Kidney capillary endothelial cell (primary cell): ENCODE data around the gene NKAPL.
A peak's percentile ranks its signal among the peaks of the same experiment; 100 is the strongest.

Experiments used
- DNase-seq: peaks from one replicate; pipeline ENCODE4 v3.0.0-alpha.2; 2018; ENCODE audit warnings: low spot score

The NKAPL gene

DNA sequence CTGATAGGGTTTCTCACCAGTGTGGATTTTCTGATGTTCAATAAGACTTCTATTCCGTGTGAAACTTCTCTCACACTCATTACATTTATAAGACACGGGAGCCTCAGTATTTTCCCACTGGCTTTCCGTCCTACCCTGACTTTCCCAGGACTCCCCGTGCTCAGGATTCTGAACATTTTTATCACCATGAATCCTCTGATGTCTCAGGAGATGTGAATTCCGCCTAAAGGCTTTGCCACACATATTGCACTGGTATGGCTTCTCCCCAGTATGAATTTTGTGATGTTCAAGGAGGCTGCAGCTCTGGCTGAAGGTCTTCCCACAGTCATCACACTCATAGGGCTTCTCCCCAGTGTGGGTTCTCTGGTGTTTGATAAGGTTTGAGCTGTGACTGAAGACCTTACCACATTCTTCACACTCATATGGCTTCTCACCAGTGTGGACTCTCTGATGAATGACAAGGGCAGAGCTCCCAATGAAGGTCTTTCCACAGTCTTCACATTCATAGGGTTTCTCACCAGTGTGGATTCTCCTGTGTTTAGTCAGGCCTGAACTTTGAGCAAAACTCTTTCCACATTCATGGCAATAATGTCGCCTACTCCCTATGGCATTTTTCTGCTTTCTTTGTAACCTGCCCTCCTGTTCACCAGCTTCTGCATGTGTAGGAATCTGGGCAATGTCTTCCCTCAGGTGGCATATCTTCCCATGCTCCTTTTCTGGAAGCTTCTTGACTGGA, 13.7 kb upstream of the NKAPL start:
- DNase-seq = no peak

DNA sequence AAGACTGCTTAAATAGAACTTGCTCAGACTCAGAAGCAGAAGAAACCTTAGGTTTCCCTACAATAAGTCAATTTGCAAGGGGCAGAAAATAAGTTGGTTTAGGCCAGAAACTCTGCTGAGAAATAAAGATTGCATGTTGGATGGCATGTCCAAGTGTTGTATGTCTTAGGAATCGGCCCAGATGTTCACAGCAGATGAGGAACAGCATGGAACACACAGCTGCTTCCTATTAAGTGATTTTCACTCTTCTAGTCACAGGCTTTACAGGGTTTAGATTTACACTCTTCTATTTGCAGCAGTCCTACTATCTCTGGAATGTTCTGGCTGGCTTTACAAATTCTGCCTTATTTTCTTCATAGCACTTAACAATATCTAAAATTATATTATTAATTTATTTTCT, 10.2 kb upstream of the NKAPL start:
- DNase-seq = no peak

DNA sequence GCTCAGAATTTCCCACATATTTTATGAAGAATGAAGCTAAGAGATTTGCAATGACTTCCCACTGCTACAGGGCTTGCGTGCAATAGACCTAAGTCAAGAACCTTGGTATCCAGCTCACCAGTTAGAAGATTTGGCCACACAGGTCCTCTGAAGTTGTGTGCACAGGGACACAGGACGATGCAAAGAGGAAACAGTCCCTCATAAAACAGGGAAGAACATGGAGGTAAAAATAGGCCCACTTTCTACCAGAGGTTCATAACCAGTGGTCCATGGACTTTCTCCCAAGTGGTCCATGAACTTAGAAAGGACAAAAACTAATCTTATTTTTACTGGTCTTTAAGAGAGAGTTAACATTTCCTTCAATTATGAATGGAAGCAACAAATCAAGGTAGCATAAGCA, 8.3 kb upstream of the NKAPL start:
- no peak for DNase-seq

DNA sequence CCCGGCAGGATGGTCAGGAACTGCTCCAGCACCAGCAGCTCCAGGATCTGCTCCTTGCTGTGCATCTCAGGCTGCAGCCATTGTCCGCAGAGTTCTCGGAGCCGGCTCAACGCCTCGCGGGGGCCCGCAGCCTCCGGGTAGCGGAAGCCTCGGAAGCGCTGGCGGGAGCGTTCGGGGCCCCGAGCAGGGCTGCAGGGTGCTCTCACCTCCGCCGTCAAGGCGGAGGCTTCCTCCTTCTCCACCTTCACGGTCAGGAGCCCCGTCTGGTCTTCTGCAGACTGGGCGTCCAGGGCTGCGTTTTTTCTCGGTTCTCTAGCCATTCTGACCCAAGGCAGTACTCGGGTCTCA, 7.5 kb upstream of the NKAPL start:
- no peak for DNase-seq

DNA sequence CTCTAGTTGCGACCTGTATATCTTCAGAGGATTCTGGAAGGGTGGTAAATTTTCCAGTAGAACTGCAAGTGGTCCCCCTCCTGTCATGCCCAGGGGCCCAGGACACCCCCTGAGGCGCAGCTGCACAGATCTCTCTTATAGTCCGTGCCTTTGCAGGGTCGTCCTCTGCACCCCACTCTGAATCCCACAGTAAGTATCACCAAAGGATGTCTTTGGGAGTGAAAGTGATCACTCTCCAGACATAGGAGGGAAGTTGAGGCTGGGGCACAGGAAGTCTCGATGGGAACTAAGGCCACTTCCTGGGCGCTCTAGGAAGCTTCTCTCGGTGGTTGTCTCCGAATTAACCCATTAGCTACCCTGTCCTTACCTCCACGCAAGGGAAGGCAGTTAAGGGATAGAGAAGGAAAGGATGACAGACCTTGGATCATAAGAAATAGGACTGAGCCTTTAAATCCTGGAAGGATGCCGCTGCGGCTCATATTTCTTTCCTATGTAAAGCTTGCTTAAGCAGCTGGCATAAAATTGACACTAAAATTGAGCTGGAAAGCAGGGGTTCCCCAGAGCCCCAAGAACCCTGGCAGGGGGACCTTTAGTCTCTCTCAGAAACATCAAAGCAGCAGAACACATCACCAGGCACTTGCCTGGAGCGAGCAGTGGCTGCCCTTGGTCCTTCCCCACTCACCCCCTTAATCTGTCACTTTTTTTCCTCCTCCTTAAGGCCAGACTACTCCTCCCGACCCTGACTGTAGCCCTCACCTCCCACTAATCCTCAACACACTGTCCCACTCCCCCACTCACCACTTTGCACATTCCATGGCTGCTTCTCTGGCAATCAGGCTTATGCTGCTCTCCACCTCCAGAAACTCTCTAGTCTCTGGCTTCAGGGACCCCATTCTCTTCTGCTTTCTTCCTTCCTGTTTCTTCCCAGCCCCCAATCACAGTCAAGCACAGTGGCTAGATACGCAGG, 6.8 kb upstream of the NKAPL start, which contains the start of gene ZKSCAN4:
Gene ZKSCAN4 (minus strand): TSS at position 261 of the 967 bp plus-strand sequence. CDS start 289 bp downstream, outside the sequence.
- DNase-seq = peak; percentile 77

DNA sequence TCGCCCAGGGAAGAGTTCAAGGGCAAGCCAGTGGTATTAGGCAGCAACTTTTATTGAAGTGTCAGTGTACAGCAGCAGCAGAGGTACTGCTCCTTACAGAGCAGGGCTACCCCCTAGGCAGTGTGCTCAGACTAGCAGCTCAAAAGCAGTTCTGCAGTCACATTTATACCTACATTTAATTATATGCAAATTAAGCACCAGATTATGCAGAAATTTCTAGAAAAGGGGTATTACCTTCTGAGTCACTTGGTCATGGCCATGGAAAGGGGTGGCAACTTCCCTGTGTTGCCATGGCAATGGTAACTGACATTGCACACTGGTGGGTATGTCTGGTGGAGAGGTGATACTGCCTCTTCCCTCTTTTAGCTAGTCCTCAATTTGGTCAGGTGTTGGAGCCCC, 5.0 kb upstream of the NKAPL start:
- DNase-seq = no peak

DNA sequence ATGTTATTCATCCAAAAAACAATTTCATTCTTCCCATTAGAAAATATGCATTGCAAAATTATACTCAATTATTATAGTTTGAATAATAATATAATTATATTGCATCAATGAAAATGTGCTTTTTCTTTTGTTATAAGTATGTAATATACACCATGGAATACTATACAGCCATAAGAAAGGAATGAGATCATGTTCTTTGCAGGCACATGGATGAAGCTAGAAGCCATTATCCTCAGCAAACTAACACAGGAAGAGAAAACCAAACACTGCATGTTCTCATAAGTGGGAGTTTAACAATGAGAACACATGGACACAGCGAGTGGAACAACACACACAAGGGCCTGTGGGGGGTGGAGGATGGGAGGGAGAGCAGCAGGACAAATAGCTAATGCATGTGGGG, 2.1 kb upstream of the NKAPL start:
- no peak for DNase-seq

DNA sequence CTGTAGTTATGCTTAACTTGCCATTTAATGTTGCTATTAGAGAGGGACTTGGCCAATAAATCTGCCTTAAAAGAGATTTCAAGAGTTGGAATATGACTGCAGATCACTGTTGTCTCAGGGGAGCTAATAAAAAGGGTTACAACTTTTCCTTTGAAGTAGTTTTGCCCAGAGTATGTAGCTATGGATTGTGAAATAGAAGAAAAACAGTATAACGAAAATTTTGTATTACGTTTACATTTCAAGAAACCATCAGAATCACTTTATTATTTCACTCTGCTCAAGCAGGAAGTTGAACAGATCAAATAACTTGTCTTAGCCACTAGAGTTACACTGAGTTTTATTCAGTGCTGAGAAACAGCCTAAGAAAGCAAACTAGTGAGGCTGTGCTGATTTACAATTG, 4.8 kb downstream of the NKAPL start:
- DNase-seq = no peak

DNA sequence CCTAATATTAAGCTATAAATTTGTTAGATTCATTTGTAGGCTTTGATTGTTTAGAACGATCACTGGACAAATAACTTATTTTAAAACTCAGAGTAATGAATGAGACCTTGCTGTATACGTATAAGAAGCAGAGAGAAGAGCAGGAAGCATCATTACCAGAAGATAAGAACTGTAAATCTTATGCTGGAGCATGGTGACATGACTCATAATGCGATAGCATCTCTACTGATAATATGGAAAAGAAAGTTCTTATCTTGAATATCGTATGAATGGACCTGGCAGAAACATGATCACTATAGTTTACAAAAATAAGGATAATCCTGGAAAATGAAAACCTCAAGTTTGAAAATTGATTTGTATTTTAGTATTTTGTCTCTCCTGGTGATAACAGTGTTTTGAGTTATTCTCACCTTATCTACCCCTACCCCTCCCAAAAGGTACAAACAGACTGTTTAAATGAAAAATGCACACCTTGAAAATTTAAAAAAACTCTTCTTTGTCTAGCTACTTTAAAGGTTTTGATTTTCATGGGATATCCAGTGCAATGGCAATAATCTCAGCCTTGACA, 5.8 kb downstream of the NKAPL start:
- DNase-seq = no peak

DNA sequence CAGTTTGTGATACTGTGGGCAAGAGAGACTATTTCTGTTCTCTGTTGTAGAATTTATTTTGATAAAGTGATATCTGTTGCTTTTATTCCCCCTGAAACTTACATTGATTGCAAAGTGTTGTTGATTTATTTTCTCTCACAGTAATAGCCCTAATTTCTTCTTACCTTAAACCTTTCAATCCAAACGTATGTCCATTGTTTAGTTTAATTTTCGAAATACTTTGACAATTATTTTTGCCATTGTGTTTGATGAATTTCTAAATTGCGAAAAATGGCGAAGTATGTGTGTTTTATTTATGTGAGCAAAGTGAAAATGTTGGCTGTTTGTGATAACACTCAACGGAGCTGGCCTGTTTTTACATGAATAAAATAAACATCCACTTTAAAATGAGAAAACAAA, 7.5 kb downstream of the NKAPL start:
- DNase-seq = no peak

DNA sequence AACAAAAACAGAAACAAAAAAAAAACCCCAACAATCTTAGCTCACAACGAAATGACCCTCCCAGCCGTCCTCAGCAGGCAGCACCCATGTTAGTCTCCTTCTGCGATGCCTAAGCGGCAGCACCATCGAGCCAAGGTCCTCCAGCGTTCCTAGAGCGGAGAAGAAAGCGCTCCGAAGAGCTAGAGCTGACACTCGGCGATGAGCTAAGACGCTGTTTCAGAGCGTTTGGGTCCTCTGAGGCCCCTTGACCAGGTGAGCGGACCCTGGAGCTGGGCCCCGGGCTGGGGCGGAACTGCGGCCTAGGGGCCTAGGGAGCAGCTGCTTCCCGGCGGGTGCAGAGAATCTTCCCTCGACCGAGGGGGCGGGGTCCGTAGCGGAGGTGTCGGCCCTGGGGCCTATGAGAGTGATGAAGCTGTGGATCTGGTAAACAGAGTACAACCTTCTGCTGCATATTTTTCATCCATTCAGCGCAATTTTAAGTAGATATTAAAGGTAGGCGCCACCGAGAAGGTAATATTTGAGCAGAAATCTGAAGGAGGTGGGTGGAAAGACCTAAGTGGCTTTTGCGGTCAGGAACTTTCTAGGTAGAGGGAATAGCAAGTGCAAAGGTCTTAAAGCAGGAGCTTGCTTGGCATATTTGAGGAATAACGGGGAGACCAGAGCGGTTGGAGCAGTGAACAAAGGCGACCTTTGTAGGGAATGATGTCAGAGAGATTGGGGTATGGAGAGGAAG, 8.0 kb downstream of the NKAPL start, which contains the start of gene ZSCAN26:
Gene ZSCAN26 (plus strand): TSS at position 182 of the 733 bp plus-strand sequence. CDS start 4,777 bp downstream, outside the sequence.
- peak; percentile 71 for DNase-seq

DNA sequence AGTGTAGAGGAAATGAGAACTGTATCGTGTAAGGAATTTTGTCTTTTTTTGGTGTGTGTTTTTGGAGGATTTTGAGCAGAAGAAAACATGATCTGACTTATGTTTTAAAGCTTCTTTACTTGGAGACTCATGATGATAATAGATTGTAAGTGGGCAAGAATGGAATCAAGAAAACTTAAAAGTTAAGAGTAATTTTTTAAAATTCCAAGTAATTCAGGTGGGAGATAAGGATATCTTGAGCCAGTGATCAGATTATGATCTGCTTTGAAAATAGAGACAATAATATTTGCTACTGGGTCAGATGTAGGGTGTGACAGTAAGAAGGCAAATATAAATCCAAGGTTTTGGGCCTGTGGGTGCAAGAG, 8.6 kb downstream of the NKAPL start:
- DNase-seq = no peak

DNA sequence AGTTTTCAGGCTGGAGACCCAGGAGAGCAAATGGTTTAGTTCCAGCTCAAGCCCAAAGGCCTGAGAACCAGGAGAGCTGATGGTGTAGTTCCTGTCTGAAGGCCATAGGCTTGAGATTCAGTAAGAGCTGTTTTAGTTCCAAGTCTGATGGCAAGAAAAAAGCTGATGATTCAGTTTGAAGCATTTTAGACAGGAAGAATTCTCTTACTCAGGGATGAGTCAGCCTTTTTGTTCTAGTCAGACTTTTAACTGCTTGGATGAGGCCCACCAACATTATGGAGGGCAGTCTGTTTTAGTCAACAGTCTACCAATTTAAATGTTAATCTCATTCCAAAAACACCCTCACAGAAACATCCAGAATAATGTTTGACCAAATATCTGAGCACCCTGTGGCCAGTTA, 10.4 kb downstream of the NKAPL start:
- DNase-seq = peak; percentile 93

DNA sequence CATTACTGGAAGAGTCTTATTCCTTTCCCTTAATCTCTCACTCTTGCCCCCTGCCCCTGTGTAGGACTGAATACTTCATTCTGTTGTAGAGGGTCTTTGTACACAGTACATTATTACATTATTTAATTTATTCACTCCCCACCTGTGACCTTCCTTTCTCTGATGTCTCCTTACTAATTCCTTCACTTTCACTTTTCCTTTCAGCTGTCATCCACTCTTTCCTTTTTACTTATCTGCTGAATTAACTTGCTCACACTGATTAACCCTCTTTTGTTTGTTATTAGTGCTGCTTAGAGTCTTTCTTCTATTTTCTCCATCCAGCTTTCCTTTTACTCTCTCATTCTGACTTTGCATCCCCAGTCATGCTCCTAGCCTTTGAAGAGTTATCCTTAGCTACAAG, 15.8 kb downstream of the NKAPL start:
- DNase-seq = no peak

DNA sequence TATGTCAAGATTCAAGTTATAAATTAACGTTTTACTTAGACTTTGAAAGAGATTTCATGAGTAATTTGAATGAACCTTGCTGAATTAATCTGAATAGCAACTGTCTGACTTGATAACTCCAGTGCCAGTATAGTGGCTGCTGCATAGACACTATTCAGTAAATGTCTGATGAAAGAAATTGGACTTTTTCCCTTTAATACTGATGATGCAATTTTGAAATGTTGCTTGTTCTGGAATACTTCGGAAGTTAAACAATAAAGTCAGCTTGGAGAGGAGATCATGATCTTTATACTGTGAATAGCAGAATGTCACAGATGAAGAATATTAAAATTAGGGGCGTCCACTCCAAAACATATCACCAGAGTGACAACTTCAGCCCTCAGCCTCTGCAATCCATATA, 18.6 kb downstream of the NKAPL start:
- no peak for DNase-seq

DNA sequence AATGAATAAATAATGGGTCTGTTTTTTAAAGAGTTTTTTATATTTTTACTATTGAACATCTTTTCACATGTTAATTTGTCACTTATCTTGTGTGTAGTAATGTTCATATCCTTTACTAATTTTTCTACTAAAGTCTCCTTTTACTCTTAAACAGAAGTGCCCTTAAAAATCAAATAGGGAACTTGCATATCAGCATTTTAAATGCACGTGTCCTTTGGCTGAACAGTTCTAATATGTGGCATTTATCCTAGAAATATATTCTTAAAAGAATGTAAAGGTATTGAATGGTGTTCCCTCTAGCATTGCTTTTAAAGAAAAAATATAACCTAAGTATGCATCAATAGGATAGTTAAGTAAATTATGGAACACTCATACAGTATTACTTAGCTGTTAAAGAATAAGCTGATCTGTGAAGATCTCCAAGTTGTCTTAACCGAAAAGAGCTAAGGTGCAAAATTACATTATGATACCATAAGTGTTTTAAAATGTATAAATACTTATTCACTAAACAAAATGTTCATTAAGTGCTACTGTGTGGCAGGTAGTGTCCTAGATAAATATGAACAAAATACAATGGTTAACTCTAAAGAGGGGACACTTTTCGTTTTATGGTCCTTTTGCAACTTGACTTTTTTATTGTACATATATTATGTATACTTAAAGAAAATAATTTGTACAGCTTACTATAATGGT, 21.6 kb downstream of the NKAPL start:
- DNase-seq = no peak

DNA sequence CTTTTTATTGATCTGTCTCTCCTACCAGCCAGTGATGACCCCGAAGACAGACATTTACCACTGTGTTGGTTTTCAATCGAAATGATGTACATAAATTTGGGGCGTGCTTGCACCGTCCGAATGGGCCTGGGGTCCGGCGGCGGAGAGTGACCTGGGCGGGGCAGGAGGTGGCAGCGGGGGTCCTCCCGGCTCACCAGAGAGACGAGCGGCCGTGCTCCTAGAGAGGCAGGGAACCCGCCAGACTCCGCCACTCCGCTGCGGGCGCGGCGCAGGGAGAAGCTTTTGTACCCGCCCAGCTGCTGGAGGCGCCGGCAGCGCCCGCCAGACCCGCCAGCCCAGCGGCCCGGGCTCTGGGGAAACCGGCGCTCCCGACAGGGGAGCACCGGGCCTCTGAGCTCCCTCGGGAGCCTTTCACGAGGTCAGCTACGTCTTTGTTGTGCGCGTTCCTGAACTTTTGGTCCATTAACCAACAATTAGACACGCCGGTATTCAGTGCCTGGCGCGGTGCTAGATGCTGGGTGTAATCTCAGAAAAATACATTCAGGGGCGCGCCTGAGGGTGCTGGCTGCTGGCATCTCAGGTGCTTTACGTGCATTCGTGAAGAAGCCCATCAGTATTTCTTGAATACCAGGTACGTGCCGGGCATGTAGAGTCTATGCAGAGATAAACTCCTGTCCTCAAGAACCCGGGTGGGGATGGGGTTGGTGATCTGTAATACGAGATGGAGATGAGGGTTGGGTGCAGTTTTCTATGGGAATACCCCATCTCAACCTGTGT, 22.4 kb downstream of the NKAPL start, which contains the start of gene PGBD1:
Gene PGBD1 (plus strand): TSS at position 285 of the 777 bp plus-strand sequence. CDS start 2,242 bp downstream, outside the sequence.
- peak; percentile 69 for DNase-seq

DNA sequence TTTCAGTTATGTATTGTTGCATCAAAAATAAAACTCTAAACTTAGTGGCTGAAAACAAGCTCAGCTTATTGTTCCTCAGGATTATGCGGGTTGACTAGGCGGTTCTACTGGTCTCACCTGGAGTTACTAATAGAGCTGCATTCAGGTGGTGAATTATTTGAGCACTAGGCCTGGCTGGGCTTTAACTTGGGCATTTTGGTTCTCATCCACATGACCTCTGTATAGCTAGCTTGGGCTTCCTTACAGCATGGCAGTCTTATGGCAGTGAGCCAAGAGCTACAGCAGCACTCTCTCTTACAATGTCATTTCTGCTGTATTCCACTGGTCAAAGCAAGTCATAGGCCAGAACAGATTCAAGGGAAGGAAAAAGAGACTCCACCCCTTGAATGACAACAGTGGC, 23.8 kb downstream of the NKAPL start:
- no peak for DNase-seq

DNA sequence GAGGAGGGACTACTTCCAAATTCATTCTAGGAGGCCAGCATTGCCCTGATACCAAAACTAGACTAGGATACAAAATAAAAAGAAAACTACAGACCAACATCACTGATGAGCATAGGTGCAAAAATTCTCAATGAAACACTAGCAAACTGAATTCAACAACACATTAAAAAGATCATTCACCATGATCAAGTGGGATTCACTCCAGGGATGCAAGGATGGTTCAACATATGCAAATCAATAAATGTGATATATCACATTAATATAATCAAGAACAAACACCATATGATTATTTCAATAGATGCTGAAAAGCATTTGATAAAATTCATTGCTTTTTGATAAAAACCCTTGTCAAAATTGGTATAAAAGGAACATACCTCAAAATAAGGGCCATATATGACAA, 32.5 kb downstream of the NKAPL start:
- DNase-seq = no peak

DNA sequence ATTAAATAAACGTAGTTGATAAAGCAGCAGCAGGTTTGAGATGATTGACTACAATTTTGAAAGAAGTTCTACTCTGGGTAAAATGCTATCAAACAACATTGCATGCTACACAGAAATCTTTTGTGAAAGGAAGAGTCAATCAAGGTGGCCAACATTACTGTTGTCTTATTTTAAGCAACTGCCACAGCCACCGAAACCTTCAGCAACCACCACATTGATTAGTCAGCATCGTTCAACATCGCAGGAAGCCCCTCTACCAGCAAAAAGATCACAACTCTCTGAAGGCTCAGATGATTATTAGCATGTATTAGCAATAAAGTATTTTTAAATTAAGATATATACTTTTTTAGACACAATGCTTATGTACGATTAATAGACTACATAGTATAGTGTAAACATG, 36.2 kb downstream of the NKAPL start:
- DNase-seq = no peak
